ENCODE measurements around the gene PNRC2. TPM values are rescaled to one million over a fixed set of nuclear protein-coding genes. Genes with fewer than 3 reads are reported as not detected.

The PNRC2 gene
- total and polyA plus RNA-seq, 2 of the 13 experiments (the other 11 are each of a cell fraction or from before 2014, with no cell fraction given) = 74.9 to 97.5 TPM

DNA sequence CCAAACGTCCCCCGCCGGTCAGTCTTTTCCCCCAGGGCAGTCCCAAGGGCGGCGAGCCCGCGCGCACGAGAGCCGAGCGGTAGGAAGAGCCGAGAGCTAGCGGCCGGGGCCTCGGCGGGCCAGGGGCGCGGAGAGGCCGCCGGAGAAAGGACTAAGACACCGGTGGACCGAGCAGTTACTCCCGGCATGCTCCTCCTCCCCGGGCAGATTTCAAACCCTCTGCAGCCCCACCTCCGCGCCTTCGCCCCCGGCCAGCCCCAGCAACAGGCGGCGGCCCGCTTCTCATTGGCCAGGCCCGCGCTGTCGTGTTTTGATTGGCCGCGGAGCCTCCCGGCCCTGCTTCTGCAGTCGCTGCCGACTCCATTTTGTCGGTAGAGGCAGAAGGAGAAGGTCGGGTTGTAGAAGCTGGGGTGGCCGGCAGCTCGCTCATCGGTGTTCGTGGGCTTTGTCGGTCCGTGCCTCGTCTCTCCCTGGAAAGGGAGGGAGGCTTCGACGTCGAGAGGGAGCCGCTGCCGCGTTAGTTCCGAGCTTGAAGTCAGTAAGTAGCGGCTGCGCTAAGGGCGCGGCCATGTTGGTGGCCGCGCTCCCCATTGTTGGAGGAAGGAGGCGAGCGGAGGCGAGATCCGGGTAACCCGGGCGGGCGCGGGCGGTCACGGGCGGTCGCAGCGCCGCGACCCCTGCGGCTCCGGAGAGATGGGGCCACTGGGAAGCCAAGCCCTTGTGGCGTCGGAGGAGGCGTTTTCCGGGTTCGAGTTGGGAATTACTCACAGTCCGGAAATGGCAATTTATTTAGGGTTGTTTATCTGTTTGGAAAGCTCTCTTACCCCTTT, at the start of gene PNRC2 (continued):
- TF ChIP-seq, protein P1, sequence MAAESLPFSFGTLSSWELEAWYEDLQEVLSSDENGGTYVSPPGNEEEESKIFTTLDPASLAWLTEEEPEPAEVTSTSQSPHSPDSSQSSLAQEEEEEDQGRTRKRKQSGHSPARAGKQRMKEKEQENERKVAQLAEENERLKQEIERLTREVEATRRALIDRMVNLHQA (CRISPR knock-in tag; IDR thresholded peaks at IDR 0.05) = no peak
- TF ChIP-seq ZNF510 (CRISPR knock-in tag; IDR thresholded peaks at IDR 0.05; ENCODE audit: low read depth) (peak; percentile 88; the same call in 1 of the 2 replicates), ZNF451 (CRISPR knock-in tag; IDR thresholded peaks at IDR 0.05) (no peak), CBX2 (IDR thresholded peaks at IDR 0.05; ENCODE audit: low read depth, low read length) (no peak), CBX2 (CRISPR knock-in tag; IDR thresholded peaks at IDR 0.05; ENCODE audit: low read depth) (no peak), MYNN (CRISPR knock-in tag; IDR thresholded peaks at IDR 0.05; ENCODE audit: low read depth) (no peak), PITX1 (CRISPR knock-in tag; IDR thresholded peaks at IDR 0.05) (no peak; the same call in 1 of the 2 replicates), HNRNPH1 (optimal IDR thresholded peaks at IDR 0.05; ENCODE audit: low read depth, low read length) (peak; percentile 9), ZNF34 (CRISPR knock-in tag; IDR thresholded peaks at IDR 0.05; ENCODE audit: borderline replicate concordance) (peak; percentile 36; the same call in 1 of the 2 replicates), ZNF670 (CRISPR knock-in tag; IDR thresholded peaks at IDR 0.05; ENCODE audit: borderline replicate concordance) (no peak; the same call in 1 of the 2 replicates), ZFP36 (IDR thresholded peaks at IDR 0.05; ENCODE audit: borderline replicate concordance, low read depth, low read length, partially characterized antibody) (no peak), POLR2A (IDR thresholded peaks at IDR 0.05; ENCODE audit: insufficient read depth in 1 of 2, low read depth in 2 of 2, low read length in 2 of 2) (peak; percentile 92 to 97), ZNF777 (CRISPR knock-in tag; IDR thresholded peaks at IDR 0.05) (peak; percentile 31; the same call in 1 of the 2 replicates), RAD51 (IDR thresholded peaks at IDR 0.05; ENCODE audit: borderline replicate concordance) (no peak), ZNF703 (CRISPR knock-in tag; IDR thresholded peaks at IDR 0.05; ENCODE audit: borderline replicate concordance) (no peak), KLF11 (CRISPR knock-in tag; IDR thresholded peaks at IDR 0.05) (peak; percentile 48; the same call in 1 of the 2 replicates), FLYWCH1 (CRISPR knock-in tag; IDR thresholded peaks at IDR 0.05) (peak; percentile 87)
- TF ChIP-seq, protein P2, sequence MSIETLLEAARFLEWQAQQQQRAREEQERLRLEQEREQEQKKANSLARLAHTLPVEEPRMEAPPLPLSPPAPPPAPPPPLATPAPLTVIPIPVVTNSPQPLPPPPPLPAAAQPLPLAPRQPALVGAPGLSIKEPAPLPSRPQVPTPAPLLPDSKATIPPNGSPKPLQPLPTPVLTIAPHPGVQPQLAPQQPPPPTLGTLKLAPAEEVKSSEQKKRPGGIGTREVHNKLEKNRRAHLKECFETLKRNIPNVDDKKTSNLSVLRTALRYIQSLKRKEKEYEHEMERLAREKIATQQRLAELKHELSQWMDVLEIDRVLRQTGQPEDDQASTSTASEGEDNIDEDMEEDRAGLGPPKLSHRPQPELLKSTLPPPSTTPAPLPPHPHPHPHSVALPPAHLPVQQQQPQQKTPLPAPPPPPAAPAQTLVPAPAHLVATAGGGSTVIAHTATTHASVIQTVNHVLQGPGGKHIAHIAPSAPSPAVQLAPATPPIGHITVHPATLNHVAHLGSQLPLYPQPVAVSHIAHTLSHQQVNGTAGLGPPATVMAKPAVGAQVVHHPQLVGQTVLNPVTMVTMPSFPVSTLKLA (IDR thresholded peaks at IDR 0.05) = no peak
- TF ChIP-seq, protein P3, sequence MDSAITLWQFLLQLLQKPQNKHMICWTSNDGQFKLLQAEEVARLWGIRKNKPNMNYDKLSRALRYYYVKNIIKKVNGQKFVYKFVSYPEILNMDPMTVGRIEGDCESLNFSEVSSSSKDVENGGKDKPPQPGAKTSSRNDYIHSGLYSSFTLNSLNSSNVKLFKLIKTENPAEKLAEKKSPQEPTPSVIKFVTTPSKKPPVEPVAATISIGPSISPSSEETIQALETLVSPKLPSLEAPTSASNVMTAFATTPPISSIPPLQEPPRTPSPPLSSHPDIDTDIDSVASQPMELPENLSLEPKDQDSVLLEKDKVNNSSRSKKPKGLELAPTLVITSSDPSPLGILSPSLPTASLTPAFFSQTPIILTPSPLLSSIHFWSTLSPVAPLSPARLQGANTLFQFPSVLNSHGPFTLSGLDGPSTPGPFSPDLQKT (CRISPR knock-in tag; IDR thresholded peaks at IDR 0.05; ENCODE audit: borderline replicate concordance) = no peak
- TF ChIP-seq, protein P4, sequence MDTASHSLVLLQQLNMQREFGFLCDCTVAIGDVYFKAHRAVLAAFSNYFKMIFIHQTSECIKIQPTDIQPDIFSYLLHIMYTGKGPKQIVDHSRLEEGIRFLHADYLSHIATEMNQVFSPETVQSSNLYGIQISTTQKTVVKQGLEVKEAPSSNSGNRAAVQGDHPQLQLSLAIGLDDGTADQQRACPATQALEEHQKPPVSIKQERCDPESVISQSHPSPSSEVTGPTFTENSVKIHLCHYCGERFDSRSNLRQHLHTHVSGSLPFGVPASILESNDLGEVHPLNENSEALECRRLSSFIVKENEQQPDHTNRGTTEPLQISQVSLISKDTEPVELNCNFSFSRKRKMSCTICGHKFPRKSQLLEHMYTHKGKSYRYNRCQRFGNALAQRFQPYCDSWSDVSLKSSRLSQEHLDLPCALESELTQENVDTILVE (CRISPR knock-in tag; IDR thresholded peaks at IDR 0.05) = no peak; the same call in 1 of the 2 replicates
- TF ChIP-seq, protein P5, sequence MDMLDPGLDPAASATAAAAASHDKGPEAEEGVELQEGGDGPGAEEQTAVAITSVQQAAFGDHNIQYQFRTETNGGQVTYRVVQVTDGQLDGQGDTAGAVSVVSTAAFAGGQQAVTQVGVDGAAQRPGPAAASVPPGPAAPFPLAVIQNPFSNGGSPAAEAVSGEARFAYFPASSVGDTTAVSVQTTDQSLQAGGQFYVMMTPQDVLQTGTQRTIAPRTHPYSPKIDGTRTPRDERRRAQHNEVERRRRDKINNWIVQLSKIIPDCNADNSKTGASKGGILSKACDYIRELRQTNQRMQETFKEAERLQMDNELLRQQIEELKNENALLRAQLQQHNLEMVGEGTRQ (IDR thresholded peaks at IDR 0.05; ENCODE audit: low read depth, low read length) = no peak
- TF ChIP-seq, protein P5 (CRISPR knock-in tag; IDR thresholded peaks at IDR 0.05; ENCODE audit: borderline replicate concordance) = no peak
